WERI-Rb-1 (cell line): Measurements from ENCODE around the gene TMEM242.
A peak's percentile ranks its signal among the peaks of the same experiment; 100 is the strongest.

Experiments used
- DNase-seq: peaks from one replicate; pipeline ENCODE4 v3.0.0-alpha.2; 2020
- H3K27ac ChIP-seq: fragments of 250-450 bp; sonication (Bioruptor Pico); 2 replicates; pipeline ENCODE4 v1.5.1; 2020; ENCODE audit warnings: mild to moderate bottlenecking, moderate library complexity
- H3K27me3 ChIP-seq: fragments of 250-450 bp; sonication (Bioruptor Pico); 2 replicates; pipeline ENCODE4 v1.5.1; 2021; ENCODE audit warnings: mild to moderate bottlenecking, low read depth, moderate library complexity; ENCODE audit not compliant: insufficient read depth, severe bottlenecking
- H3K36me3 ChIP-seq: fragments of 250-450 bp; sonication (Bioruptor Pico); 2 replicates; pipeline ENCODE4 v1.5.1; 2020; ENCODE audit warnings: mild to moderate bottlenecking, moderate library complexity
- H3K4me3 ChIP-seq: 2 replicates; pipeline ENCODE4 v1.5.1; 2011; ENCODE audit warnings: low read depth, mild to moderate bottlenecking, control low read depth, low read length
- H3K9me3 ChIP-seq: fragments of 250-450 bp; sonication (Bioruptor Pico); 2 replicates; pipeline ENCODE4 v1.5.1; 2021; ENCODE audit warnings: mild to moderate bottlenecking, moderate library complexity; ENCODE audit not compliant: severe bottlenecking
- TF ChIP-seq, protein P1 (sequence below): IDR thresholded peaks from 2 replicates; pipeline ENCODE4 v1.5.1; 2011; ENCODE audit warnings: low read depth, mild to moderate bottlenecking, control low read depth, inconsistent platforms, low read length

Gene TMEM242

DNA sequence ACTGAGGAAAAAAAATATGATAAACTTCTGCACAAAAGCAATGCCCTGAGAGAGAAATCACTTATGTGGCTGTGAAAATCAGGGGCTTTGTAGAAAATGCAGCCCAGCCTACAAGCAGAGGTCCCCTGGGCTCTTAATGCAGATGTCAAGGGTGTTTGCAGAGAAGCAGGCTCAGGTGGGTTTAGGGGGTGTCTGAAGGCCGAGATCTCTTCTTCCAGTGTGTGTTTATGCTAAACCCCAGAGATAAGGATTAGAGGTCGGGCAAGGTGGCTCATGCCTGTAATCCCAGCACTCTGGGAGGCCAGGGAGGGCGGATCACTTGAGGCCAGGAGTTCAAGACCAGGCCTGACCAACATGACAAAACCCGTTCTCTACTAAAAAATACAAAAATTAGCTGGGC lies 78.5 kb downstream of the TMEM242 start:
- Histone ChIP-seq H3K9me3 (peaks cover 14% of the 10 kb centered on the region), H3K36me3 (no peaks in the 10 kb centered on the region), H3K27ac (peak overlapping the region; percentile 74)

DNA sequence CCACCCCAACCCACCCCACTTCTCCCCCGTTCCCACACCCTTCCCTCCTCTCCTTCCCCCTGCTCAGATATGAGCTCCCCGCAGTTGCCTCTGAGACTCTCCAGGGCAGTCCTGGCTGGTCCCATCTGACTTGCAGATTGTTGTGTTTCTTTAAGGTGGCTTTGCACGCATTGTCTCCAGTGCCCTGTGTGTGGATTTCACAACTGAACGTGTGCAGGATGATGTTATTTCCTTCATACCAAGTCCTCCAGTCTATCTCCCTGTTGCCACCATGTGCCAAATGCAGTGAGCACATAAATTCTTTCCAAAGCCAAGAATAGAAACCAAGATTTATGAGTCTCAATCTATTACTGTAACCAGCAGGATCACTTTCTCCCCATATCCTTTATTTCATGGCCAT lies 79.1 kb downstream of the TMEM242 start:
- H3K36me3 ChIP-seq, result no peaks in the 10 kb centered on the region
- TF ChIP-seq, protein P1, sequence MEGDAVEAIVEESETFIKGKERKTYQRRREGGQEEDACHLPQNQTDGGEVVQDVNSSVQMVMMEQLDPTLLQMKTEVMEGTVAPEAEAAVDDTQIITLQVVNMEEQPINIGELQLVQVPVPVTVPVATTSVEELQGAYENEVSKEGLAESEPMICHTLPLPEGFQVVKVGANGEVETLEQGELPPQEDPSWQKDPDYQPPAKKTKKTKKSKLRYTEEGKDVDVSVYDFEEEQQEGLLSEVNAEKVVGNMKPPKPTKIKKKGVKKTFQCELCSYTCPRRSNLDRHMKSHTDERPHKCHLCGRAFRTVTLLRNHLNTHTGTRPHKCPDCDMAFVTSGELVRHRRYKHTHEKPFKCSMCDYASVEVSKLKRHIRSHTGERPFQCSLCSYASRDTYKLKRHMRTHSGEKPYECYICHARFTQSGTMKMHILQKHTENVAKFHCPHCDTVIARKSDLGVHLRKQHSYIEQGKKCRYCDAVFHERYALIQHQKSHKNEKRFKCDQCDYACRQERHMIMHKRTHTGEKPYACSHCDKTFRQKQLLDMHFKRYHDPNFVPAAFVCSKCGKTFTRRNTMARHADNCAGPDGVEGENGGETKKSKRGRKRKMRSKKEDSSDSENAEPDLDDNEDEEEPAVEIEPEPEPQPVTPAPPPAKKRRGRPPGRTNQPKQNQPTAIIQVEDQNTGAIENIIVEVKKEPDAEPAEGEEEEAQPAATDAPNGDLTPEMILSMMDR, result no peak
- H3K9me3 ChIP-seq, result peaks cover 14% of the 10 kb centered on the region
- H3K27me3 ChIP-seq, result no peaks in the 10 kb centered on the region
- H3K4me3 ChIP-seq, result no peak overlapping the region
- DNase-seq, result no peak
- peak overlapping the region; percentile 74 for H3K27ac ChIP-seq

More for the DNA sequence above, 78.5 kb downstream of the TMEM242 start:
- Histone ChIP-seq H3K4me3 (no peak overlapping the region), H3K27me3 (no peaks in the 10 kb centered on the region)
- DNase-seq, result peak; percentile 85
- TF ChIP-seq, protein P1, result no peak

DNA sequence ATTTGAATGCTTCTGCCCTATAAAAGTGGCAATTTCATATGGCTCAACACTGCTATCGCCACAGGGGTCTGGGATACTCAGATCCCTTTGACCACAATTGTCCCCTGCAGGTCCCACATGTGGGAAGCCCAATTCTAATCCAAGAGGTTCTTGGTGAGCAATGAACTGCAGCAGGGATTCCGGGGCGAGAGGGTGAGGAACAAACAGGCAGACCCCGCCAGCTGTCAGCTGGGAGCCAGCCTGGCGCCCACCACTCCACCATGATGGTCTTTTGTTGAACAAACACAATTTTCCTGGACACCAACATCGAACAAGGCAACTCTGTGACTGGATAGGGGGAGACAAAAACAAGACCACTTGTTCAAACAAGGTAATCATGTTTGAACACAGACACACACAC lies 80.5 kb downstream of the TMEM242 start:
- H3K27me3 ChIP-seq, result no peaks in the 10 kb centered on the region
- TF ChIP-seq, protein P1, result no peak
- H3K4me3 ChIP-seq, result no peak overlapping the region
- no peak overlapping the region for H3K27ac ChIP-seq
- no peak for DNase-seq
- H3K36me3 ChIP-seq, result no peaks in the 10 kb centered on the region
- H3K9me3 ChIP-seq, result peaks cover 8% of the 10 kb centered on the region

DNA sequence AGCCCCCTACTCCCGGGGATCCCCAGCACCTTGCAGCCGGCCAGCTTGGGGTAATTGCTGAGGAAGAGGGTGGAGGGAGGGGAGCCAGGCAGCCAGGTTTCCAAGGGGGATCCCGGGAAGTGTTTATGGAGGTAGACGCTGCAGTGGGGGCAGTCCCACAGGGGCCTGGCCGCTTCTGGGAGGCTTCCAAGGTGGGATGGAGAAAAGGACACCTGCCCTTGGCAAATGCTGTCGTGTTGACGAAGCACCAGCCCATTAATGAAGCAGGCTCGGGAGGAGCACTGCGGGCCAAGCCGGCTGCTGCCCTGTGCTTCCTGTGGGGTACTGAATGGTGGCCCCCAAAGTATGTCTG lies 82.4 kb downstream of the TMEM242 start:
- Histone ChIP-seq H3K36me3 (no peaks in the 10 kb centered on the region), H3K4me3 (peak overlapping the region; percentile 54), H3K27me3 (no peaks in the 10 kb centered on the region), H3K9me3 (peaks cover 7% of the 10 kb centered on the region), H3K27ac (peak overlapping the region; percentile 91)
- DNase-seq, result no peak
- TF ChIP-seq, protein P1, result no peak

DNA sequence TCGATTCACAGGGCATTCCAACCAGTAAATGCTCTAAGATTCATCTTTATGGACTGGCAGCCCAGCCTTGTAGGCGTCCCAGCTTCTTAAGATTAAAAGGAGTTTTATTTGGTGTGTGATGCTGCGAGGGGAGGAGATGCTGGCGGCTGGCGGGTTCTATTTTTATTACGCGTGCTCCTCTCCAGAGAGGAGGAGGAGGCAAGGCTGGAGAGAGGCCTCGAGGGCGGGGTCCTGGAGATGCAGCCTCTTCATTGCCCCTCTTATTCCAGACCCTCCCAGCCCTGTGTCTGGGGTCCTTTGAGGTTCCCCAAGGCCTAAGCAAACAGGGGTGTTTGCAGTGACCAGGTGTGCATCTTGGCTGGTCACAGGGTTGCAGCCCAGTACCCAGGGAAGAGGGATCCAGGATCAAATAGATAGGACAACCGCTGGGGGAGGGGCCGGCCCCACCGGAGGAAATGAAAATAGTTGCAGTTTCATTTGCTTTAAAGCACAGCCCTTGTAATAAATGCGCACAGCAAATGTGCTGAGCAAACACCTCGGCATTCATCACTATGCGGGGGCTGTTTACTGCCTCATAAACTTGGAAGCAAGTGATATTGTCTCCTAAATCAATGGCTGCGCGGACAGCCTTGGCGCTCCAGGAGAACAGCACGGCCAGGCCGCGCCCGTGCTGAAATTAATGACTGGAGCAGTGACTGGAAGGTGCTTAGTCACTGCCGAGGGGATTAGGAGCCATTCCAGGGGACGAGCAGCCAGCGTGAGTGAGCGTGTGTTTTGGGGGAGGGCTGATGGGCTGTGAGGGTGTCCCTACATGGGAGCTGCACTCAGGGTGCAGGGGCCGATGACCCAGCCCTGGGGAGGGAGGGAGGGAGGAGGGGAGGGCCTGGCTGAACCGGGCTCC lies 83.0 kb downstream of the TMEM242 start:
- Histone ChIP-seq H3K27ac (peak overlapping the region; percentile 91), H3K27me3 (no peaks in the 10 kb centered on the region), H3K9me3 (peaks cover 7% of the 10 kb centered on the region), H3K4me3 (peak overlapping the region; percentile 54), H3K36me3 (no peaks in the 10 kb centered on the region)
- TF ChIP-seq, protein P1, result no peak
- peak; percentile 90 for DNase-seq
